ENCODE measurements around the gene TEX12.
"Not testable (repeated sequence)": the region's sequence is repeated elsewhere in the genome, so short reads cannot be mapped to it uniquely, and the experiment has no call there.

Gene TEX12, protein sequence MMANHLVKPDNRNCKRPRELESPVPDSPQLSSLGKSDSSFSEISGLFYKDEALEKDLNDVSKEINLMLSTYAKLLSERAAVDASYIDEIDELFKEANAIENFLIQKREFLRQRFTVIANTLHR

DNA sequence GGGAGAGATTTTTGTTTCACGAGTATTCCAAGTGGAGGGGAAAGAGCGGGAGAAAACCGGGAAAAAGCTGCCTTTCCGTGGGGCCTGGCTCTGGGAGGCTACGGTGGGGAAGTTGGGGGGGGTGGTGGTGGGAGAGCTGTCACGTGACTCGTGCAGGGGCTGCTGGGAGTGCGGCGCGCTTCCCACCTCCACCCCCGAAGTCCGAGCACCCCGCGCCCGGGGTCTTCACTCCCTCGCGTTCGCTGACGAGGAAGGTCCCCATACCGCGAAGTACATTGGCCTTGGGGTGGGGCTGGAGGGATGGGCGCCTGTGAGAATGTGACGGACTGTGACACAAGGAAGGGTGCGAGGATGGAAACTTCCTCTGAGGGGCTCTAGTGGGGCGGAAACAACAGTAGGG, at the start of gene TEX12:
TSS of gene TEX12 (plus strand) at position 228 of the 400 bp plus-strand sequence. CDS start 1,897 bp downstream, outside the sequence.
- no peak for DNase-seq

DNA sequence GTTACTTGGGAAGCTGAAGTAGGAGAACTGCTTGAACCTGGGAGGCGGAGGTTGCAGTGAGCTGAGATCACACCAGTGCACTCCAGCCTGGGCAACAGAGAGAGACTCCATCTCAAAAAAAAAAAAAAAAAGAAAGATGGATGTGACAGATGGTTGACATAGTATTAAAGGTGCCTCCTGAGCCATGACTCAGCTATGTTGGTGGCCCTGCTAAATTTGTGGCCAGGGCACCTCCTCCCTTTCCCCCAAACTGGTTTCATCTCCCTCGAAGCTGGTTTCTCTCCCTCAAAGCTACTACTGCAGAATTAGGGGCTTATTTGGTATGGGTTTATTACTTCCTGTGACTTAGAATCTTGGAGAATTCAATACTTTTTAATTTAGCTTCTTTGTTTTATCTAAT, 49.0 kb upstream of the TEX12 start:
- no peak for DNase-seq

DNA sequence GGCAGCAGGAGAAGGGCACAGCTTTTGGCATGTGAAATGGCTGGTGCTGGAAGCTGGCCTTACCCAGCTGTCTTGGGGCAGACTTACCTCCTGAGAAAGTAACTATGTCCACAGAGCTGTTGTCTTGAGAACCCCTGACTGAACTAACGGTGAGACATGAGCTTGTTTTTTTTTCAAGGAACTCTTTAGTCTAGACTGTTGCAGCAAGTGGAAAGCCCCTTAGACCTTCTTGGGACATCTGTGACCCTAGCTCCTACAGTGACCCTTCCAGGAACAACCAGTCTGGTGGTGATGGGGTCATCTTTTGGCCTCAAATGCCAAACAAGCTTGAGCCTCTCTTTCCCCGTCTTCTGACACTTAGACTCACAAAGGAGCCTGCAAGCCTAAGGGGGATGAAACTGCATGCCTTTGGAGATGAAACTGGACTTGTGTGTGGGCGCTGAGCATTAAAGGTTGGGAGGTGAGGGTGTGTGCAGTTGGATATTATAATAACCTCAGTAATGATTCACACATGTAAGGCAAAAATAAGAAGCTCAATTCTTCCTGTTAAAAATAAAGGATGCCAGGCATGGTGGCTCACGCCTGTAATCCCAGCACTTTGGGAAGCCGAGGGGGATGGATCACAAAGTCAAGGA, 45.1 kb upstream of the TEX12 start:
- DNase-seq = no peak

DNA sequence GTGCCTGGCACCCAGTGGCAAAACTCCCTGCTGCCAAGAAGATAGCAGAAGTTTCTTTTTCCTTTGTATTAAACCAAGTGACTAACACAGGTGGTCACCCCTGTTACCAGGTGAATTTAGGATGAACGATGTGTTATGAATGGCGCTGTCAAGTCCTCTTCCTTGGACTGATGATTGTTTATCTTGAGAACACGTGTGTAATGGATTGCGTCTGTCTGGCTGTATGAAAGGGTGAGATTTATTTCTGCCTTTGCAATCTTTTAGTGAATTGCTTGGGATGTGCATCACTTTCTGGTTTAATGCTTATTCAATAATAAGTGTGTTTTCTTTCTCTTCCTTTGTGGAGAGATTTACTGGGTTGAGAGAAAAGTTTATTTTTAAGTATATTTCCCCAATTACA, 44.0 kb upstream of the TEX12 start:
- no peak for DNase-seq

DNA sequence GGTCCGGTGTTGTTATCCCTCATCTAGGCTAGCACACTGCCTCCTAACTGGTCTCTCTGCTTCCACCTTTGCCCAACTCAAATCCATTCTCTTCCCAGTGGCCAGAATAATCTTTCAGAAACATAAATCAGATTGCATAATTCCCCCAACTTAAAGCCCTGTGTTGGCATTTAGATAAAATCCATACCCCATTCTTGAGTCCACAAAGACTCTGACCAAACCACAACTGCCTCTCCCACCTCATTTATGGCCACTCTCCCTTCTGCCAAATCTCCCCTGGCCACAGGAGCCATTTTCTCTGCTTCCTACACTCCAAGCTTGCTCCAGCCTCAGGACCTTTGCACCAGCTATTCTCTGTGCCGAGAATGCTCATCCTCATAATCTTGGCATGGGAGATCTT, 40.1 kb upstream of the TEX12 start:
- DNase-seq = no peak

DNA sequence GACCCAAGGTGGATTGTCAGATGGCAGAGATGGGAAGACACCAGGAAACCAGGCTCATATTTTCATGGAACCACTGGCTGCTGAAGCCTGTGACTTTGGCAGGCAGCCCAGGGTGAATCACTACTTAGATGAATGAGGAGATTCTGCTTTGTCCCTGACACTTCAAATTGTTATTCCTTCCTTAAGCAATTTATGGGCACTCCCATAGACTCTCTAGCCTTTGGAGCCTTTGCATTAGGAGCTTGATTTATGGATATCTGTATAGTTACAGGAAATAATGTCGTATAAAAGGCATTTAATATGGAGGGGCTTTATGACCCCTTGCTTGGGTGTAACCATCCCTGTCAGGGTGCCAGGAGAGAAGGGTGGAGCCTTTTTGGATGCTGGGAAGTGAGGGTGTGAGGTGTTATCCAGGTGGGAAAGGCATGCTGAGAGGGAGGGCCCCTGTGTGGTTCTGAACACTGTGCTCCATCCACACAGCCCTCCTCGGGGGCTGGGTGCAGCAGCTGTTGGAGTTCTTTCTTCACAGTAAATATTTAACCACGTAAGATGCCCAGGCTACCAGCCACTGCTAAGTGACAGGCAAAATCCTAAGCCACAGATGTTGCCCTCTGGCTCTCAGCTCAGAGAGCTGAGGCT, 38.6 kb upstream of the TEX12 start:
- DNase-seq = peak; percentile 11

DNA sequence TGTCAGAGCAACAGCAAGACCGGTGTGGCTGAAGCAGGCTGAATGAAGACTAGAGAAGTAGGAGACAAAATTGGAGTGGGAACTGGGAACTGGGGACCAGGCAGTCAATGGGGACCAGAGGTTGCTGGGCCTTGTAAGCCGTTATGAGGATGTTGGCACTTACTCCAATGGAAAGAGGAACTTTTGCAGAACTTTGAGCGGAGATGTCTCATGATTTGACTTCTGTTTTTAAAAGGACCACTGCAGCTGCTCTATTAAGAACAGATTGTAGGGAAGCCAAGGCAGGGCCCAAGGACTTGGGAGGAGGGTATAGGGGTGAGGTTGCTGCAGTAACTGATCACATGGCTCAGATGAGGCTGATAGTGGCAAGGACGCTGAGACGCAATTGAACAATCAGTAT, 37.5 kb upstream of the TEX12 start:
- no peak for DNase-seq

DNA sequence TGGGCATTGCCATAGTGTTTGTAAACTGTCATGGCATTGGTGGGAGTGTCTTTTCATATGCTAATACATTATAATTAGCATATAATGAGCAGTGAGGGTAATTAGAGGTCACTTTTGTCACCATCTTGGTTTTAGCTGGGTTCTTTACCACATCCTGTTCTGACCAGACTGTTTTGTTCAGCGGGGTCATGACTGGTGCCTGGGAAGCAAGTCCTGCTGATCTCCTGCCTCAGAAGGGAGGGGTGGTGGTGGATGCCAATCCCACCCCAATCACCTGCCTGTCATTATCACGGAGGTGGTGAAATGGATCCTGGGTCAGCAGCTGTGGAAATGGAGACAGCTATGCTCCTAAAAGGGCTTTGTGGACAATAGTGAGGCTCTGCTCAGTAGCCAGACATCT, 34.4 kb upstream of the TEX12 start:
- DNase-seq = no peak

DNA sequence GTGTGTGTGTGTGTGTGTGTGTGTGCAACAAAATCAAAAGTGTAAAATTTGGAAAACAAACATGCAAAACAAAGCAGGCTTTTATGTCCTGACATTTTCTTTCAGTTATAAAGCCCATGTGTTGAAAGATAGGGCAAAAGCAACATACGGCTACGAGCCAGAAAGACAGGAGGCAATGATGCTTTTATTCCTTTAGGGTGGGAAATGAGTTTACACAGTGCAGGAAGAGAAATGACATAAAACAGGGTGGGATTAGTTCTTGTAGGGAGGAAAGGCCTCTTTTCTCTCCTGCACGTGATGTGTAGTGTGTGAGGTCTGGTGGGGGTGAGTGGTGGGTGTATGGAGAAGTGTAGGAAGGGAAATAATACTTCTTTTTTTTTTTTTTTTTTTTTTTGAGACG, 32.7 kb upstream of the TEX12 start:
- no peak for DNase-seq

DNA sequence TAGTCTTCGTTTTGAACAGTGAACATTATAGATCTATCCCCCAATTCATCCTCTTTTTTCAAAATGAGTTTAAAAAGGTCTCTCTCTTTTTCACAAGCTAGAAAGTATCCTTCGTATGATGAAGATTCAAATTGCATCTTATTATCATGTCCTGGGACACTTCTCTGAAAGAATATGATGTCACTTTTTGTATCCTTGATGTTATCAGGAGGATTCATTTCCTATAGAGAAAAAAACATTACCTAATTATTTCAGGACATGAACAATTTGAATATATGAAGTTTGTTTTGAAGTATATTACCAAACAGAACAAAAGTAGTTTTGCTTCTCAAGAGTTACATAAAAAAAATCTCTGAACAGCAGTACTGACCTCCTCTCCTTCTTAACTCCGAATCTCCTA, 23.6 kb upstream of the TEX12 start:
- no peak for DNase-seq

DNA sequence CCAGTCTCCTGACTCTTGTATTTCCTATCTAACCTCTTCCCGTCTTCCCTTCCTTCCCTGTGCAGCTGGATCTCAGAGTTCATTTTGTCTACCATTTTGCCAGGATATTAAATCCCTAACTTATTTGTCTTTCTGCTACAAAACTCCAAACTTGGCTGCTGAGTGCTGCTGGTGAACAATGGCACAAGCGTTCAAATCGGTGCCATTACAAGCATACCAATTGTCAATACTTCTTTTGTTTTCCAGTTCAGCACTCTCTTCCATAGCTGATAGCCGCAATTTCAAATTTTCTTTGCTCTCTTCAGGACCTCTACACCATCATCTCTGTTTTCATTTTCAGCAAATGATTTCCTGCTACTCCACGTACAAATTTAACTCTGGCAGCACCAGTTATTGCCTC, 16.7 kb upstream of the TEX12 start:
- DNase-seq = no peak

DNA sequence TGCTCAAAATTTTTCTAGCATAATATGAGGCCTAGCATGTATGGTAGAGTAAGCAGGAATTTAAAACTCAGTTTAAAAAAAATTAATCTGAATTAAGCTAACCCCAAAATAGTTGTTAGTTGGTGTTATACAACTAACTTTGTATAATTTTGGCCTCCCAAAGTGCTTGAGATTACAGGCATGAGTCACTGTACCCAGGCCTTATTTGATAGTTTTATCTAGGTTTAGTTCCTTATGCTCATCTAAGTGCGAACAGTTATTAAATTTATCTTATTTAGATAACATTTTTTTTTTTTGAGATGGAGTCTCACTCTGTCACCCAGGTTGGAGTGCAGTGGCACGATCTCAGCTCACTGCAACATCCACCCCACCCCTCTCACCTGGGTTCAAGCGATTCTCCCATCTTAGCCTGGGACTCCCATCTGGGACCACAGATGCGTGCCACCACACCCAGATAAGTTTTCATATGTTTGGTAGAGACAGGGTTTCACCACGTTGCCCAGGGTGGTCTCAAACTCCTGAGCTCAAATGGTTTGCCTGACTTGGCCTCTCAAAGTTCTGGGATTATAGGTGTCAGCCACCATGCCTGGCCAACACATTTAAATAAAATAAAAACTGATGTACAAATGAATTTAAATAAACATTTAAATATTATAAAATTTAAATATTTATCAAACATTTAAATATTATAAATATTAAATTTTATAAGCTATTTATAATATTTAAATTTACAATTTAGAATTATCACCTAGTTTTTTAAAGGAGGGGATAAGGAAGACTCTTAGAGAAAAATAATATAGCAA, 10.8 kb upstream of the TEX12 start:
- DNase-seq = peak; percentile 73

DNA sequence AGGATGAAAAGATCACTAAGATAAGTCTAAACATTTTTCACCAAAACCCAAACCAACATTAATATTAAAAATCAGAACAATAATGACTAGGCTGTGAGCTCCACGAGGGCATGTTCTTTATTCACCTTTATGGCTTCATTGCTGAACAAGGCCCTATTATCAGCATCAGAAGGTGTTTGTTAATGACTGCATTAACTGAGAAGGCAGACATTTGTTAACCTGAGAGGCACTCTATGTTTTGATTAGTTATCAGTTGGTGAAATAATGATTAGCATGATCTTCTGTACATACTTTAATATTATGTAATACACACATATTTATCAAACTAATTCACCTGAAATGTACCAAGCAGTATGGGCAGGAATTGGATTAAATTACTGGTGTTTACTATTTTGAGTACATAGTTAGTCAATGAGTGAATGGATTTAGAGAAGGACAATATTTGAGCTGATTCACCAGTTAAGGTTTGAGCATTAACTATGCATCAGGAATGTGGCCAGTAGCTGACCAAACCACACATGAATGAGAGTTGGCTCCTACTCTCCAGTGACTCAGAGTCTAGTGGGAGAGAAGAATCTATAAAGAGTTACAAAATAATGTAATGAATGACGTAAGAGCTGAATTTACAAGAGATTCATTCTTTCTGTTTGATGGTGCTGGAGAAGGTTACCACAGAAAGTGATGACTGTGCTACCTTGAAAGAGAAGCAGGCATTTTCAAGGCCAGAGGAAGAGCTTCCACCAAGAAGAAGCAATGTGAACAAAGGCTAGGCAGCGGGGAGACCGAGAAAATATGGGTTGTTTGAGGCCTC, 10.0 kb upstream of the TEX12 start:
- no peak for DNase-seq

DNA sequence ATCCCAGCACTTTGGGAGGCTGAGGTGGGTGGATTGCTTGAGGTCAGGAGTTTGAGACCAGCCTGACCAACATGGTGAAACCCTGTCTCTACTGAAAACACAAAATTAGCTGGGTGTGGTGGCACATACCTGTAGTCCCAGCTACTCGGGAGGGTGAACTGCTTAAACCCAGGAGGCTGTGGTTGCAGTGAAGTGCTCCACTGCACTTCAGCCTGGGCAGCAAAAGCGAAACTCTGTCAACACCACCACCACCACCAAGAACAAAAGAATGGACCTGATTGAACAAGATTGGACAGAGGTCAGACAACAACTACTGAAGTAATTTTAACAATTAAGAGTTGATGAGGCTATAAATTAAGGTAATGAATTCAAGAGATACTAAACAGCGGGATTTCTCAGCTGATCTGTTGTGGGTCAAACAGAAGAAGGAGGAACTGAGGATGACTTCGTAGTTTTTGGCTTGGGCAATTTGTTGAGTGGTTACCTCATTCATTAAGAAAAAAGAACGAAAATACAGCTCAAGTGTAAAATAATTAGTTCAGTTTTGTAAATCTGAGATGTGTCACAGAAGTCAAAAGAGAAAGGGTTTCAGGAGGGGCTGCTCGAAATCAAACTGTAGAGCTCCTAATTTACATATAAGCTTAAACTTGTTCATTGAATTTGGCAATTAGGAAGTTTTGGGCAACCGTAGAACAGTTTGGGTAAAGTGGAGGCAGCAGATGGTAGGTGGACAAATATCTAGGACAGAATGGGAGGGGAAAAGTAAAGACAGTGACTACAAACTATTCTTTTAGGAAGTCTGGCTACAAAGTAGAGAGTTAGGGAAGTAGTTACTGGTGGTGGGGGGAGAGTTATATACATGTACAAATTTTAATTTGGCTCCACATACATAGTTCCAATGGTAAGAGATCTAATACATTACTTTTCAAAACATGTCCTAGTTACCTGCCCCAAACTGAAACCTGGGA, 7.8 kb upstream of the TEX12 start:
- no peak for DNase-seq

DNA sequence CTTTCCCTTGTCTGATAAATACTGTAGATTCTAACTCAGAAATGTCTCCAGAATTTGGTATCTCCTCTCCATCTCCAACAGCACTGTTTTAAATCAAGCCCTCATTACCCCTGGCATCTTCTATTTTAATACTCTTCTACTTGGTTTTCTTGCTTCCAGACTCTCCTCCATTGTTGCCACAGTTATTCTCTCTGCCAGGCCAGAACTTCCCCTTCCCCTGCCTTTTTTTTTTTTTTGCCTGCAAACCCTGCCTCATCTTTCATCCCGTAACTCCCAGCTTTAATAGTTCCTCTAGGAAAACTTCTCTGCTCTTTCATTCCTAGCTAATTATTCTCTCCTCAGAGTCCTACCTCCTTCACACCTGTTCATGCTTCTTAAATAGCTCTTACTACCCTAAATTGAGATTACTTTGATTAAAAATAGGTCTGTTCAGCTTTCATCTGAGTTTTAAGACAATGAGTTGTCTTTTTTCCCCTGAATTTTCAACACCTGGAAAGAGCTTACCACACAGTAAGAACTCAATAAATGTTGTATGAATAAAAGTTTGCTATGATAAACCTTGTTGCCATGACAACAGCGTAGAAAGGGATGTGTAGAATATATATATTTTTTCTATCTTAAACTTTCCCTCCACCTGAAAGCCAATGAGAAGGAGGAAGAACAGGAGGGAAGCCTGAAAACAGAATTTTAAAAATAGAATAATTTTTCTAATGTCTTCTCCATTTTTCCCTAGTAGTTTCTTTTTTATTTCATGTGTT, 6.9 kb upstream of the TEX12 start:
- DNase-seq = no peak

DNA sequence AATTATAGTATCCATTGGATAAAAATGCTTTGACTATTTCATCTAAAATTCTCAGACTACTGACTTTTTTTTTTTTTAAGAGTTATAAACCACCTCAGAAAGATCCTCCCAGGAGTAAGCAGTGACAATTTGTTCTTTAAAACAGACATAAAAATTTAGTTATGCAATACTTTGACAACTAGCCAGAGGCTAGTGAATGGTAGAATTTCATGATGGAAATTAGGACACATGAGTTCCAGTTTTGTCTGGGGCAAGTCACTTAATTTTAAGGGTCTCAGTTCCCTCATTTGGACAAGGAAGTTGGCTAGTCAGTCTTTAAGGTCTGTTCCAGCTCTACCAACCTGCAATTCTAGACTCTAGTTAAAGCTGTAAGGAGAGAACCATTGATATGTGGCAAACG, 6.2 kb upstream of the TEX12 start:
- DNase-seq = no peak

DNA sequence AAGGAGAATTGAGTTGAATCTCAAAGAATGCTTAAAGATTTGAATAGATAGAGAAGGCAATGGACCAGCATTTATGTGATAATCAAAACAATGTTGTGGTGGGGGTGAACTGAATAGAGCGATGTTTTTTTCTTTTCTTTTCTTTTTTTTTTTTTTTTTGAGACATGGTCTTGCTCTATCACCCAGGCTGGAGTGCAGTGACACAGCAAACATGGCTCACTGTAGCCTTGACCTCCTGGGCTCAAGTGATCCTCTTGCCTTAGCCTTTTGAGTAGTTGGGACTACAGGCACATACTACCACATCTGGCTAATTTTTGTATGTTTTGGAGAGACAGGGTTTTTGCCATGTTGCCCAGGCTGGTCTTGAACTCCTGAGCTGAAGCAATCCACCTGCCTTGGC, 5.0 kb upstream of the TEX12 start:
- DNase-seq = not testable (repeated sequence)

DNA sequence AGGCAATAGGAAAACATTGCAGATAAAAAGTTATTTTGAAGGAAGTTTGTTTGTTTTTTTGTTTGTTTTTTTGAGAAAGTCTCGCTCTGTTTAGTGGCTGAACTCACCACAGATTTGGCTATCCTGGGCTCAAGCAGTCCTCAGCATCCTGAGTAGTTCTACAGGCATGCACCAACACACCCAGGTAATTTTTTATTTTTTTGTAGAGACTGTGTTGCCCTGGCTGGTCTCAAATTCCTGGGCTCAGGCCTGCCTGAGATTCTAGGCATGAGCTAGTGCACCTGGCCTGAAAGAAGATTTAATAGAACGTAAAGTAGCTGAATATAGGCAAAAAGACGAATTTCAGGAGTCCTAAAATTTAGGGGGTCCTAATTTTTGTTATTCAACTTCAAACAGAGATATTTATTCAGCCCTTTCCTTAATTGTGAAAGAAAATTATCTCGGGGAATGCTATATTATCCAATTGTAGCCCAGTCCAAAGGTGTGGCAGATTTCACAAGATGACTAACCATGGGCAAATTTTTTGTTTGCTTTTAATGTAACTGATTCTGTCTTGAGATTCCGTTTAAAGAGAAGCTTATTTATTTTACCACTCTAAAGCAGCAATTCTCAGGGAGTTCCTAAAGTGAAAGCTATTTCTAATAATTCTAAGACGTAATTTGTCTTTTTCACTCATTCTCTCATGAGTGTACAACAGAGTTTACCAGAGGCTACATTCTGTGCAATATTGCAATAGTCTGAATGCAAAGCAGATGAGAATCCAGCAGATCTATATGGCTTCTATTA, 4.2 kb upstream of the TEX12 start:
- DNase-seq = no peak

DNA sequence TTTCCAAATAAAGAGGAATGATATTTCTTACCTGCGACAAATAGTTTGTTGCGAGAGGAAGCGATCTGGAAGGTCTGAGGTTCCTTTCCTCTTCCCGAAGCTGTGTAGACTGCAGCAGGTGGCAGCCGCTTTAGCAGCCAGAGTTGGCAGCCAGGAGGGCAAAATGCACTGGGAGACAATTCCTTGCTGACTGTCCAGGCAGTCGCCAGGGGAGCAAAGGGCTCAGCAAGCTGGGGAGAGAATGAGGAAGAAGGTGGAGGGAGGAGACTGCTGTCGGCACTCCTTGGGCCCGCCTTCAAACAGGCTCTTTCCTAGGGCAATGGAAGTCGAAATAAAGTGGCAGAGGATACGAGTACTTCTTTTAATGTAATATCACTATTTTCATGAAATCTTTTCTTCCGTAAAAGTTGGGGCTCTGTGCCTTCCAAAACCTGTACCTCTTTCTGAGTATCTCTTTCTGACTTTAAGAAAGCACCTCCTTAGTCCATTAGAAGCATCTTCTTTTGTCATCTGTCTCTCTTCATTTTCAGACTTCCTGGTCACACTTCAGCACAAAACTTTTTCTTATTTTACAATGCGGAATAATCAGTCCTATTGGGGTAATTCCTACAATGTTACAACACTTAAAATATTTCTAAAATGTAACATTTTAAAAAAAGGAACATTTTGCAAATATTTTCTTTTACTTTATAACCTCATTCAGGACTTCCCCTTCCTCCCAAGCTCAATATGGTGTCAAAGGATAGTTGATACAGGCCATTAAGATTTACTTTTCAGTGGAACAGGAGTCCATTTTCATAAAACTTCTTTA, 3.1 kb upstream of the TEX12 start, which contains the start of gene IL18:
TSS of gene IL18 (minus strand) at position 220 of the 811 bp plus-strand sequence. CDS start 9,041 bp downstream, outside the sequence.
- peak; percentile 78 for DNase-seq
